Measurements from ENCODE around the gene PROZ. TPM values are rescaled to one million over a fixed set of nuclear protein-coding genes. Genes with fewer than 3 reads are reported as not detected.

Gene PROZ
- total and polyA plus RNA-seq, 9 of the 15 experiments (the other 6 are each of a cell fraction or from before 2014, with no cell fraction given) = not detected

DNA sequence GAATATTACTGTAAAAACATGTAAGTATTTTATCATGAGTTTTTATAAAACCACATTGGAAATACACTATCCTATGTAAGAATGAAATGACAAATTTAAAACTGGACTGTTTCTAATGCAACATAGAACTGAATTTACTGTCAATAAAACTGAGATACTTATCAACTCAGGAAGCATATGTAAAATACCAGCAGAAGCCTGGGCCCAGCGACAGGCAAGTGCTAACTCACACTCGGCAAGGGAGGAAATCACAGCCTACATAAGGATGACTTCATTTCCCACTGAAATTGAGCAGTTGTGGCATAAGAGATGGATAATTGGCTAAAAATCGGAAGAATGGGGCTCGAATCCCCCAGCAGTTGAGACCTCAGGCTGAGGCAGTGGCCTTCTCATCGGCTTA is 12.1 kb downstream of the PROZ start:
- in situ Hi-C loops (cut with MboI) (no loop called here), intact Hi-C loops (cut with micrococcal nuclease) (no loop called here)
- H3K27ac ChIP-seq (ENCODE audit: extremely low read depth, low read depth, low read length) = no peak overlapping the region
- ChIA-PET CTCF (ENCODE audit: low intra/inter-chr PET ratio) (no interaction called here), POLR2A (interaction anchor here (0.8 kb wide), 1 partner anchor 51 kb away, joined by 3 read pairs; no protein-coding TSS in a partner anchor)
- peaks cover 0 to 9% of the 10 kb centered on the region in 2 experiments; a peak in 2 of 5 replicates for H3K4me1 ChIP-seq (replicated peaks in 1 of 2; ENCODE audit: control insufficient read depth in 2 of 2, insufficient read depth in 2 of 2, low read length in 2 of 2)
- no peaks in the 10 kb centered on the region; the same call in 1 of the 2 replicates for H4K20me1 ChIP-seq (replicated peaks; ENCODE audit: control insufficient read depth, insufficient read depth, low read length)
- WGBS (ENCODE audit: insufficient coverage, low coverage, missing lambda C conversion rate) = 83% methylated on average over 5 of the region's 5 CpGs
- no peak overlapping the region for H3K4me3 ChIP-seq
- no peak overlapping the region for H2AFZ ChIP-seq (ENCODE audit: low read depth, low read length)
- no peak for ATAC-seq
- no peak overlapping the region for H3K4me2 ChIP-seq (ENCODE audit: insufficient read depth, low read length)
- no peak for TF ChIP-seq ZEB2 (IDR thresholded peaks at IDR 0.05)
- no peak overlapping the region for H3K9ac ChIP-seq (ENCODE audit: insufficient read depth in 1 of 2, low read depth in 2 of 2, low read length in 2 of 2)
- H3K79me2 ChIP-seq (ENCODE audit: control insufficient read depth, insufficient read depth, low read length) = no peaks in the 10 kb centered on the region
- no peak for DNase-seq (ENCODE audit: extremely low read depth in 1 of 4, low spot score in 3 of 4)
- no peaks in the 10 kb centered on the region for H3K9me3 ChIP-seq (replicated peaks; ENCODE audit: control insufficient read depth, insufficient read depth, low read depth, low read length)
- no TSS peak for BruUV-seq (replicated peaks)
- H3K36me3 ChIP-seq (ENCODE audit: control insufficient read depth, insufficient read depth, low read length) = peaks cover 24% of the 10 kb centered on the region
- FAIRE-seq = no peak
- H3K27me3 ChIP-seq (ENCODE audit: control insufficient read depth in 2 of 2, insufficient read depth in 2 of 2, low read length in 2 of 2) = no peaks in the 10 kb centered on the region
- H3K9me1 ChIP-seq (ENCODE audit: control insufficient read depth, insufficient read depth, low read length) = no peaks in the 10 kb centered on the region

- no peaks in the 10 kb centered on the region for H3K79me2 ChIP-seq (ENCODE audit: control insufficient read depth, insufficient read depth, low read length)
- DNase-seq (ENCODE audit: extremely low read depth in 1 of 4, low spot score in 3 of 4) = no peak
- no peak overlapping the region for H3K27ac ChIP-seq (ENCODE audit: extremely low read depth, low read depth, low read length)
- BruUV-seq (replicated peaks) = no TSS peak
- H3K9me1 ChIP-seq (ENCODE audit: control insufficient read depth, insufficient read depth, low read length) = no peaks in the 10 kb centered on the region
- no peaks in the 10 kb centered on the region for H3K27me3 ChIP-seq (ENCODE audit: control insufficient read depth in 2 of 2, insufficient read depth in 2 of 2, low read length in 2 of 2)
- H3K4me1 ChIP-seq (replicated peaks in 1 of 2; ENCODE audit: control insufficient read depth in 2 of 2, insufficient read depth in 2 of 2, low read length in 2 of 2) = peaks cover 0 to 9% of the 10 kb centered on the region in 2 experiments; a peak in 2 of 5 replicates
- intact Hi-C loops (cut with micrococcal nuclease) (no loop called here), in situ Hi-C loops (cut with MboI) (no loop called here)
- POLR2A ChIA-PET = no interaction called here
- H3K4me2 ChIP-seq (ENCODE audit: insufficient read depth, low read length) = no peak overlapping the region
- CTCF ChIA-PET (ENCODE audit: low intra/inter-chr PET ratio) = no interaction called here
- H3K36me3 ChIP-seq (ENCODE audit: control insufficient read depth, insufficient read depth, low read length) = peaks cover 33% of the 10 kb centered on the region
- no peaks in the 10 kb centered on the region for H3K9me3 ChIP-seq (replicated peaks; ENCODE audit: control insufficient read depth, insufficient read depth, low read depth, low read length)
- FAIRE-seq = no peak
- no peak overlapping the region for H2AFZ ChIP-seq (ENCODE audit: low read depth, low read length)
- H3K9ac ChIP-seq (ENCODE audit: insufficient read depth in 1 of 2, low read depth in 2 of 2, low read length in 2 of 2) = no peak overlapping the region
- no peaks in the 10 kb centered on the region; the same call in 1 of the 2 replicates for H4K20me1 ChIP-seq (replicated peaks; ENCODE audit: control insufficient read depth, insufficient read depth, low read length)
- ATAC-seq = no peak
- H3K4me3 ChIP-seq = no peak overlapping the region
- TF ChIP-seq POLR2G (IDR thresholded peaks at IDR 0.05; ENCODE audit: low read depth, low read length) = peak; percentile 35; the same call in 1 of the 2 replicates
- TF ChIP-seq TRIM24 (IDR thresholded peaks at IDR 0.05) = no peak
- 0 out of 2 replicates have a peak, but pooled peaks have one; percentile 46 for TF ChIP-seq ZBTB33 (CRISPR knock-in tag; IDR thresholded peaks at IDR 0.05)
- WGBS (ENCODE audit: insufficient coverage, low coverage, missing lambda C conversion rate) = 87% methylated on average over 18 of the region's 34 CpGs
Observed at GRCh38 chr13:113171250-113172125, 13.0 kb downstream of the PROZ start.

Data from K562 (cell line).